ENCODE measurements around the gene KIAA0513. TPM values are rescaled to one million over a fixed set of nuclear protein-coding genes. Genes with fewer than 3 reads are reported as not detected.

The KIAA0513 gene
- total RNA-seq, 2 experiments from 2014 or later: 15.7 to 15.9 TPM

GRCh38 chr16:84993926-84994325 is 33.7 kb upstream of the KIAA0513 start:
- Mint-ChIP-seq H3K4me1 (ENCODE audit: low read depth) (peaks cover 28% of the 10 kb centered on the region), H3K9me3 (no peaks in the 10 kb centered on the region), H3K36me3 (peaks cover 32% of the 10 kb centered on the region), H3K27me3 (no peaks in the 10 kb centered on the region), H3K27ac (no peak overlapping the region), H3K4me3 (no peak overlapping the region)
- POLR2A ChIA-PET: no interaction called here
- CTCF ChIA-PET: interaction anchor here (1.2 to 1.4 kb wide), 2 partner anchors 8 to 24 kb away, joined by 3 to 5 read pairs; no protein-coding TSS in a partner anchor
- DNase-seq: no peak
- intact Hi-C loops (cut with micrococcal nuclease): no loop called here

DNA sequence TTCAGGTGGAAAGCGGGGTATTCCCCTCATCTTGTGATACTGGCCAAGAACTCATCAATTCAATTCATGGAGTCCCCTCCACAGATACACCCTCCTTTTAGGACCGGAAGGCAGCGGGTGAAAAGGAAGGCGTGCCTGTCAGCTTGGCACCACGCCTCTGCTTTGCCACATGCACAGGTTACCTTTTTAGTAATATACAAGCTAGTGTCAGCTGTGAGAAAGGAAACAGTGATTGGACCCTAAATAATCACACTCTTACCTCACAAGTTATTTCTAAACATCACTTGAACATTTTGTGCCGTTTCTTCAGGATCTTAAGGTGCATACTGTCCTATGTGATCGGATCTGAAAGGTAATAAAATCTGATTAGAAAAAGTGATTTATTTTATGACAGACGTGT is 31.9 kb upstream of the KIAA0513 start:
- intact Hi-C loops (cut with micrococcal nuclease): loop anchor here (1.0 kb wide), 1 partner anchor 34 kb away; no protein-coding TSS in a partner anchor
- Mint-ChIP-seq H3K27ac (peak overlapping the region; percentile 75), H3K36me3 (peaks cover 24% of the 10 kb centered on the region)

DNA sequence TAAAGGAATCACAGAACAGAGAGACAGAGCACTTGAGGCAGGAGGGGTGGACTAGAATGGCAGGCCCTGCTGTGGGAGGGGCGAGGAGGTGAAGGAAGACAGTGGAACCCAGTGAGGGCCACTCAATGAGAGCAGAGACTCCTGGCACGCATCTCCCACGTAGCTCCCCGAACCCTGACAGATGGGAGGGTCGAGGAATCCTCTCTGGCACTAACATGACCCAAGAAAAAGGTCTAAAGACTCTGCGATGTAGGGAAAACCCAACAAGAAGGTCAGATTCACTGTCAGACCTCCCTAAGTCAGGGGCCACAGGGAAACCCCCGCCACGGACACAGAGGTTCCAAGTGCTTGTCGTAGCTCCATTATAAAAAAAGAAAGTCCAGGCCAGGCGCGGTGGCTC is 31.2 kb upstream of the KIAA0513 start:
- no peak for DNase-seq
- peak overlapping the region; percentile 80 for H3K27ac Mint-ChIP-seq
- peaks cover 24% of the 10 kb centered on the region for H3K36me3 Mint-ChIP-seq
- H3K4me3 Mint-ChIP-seq: no peak overlapping the region
- ChIA-PET CTCF (interaction anchor here (1.0 to 1.7 kb wide), 4 partner anchors 14 to 90 kb away, joined by 3 to 7 read pairs (median 4); partner anchors contain the start of genes KIAA0513 and ZDHHC7), POLR2A (interaction anchor here (1.5 kb wide), 1 partner anchor 59 kb away, joined by 6 read pairs; no protein-coding TSS in a partner anchor)
- intact Hi-C loops (cut with micrococcal nuclease): no loop called here
- peaks cover 35% of the 10 kb centered on the region for H3K4me1 Mint-ChIP-seq (ENCODE audit: low read depth)
- no peaks in the 10 kb centered on the region for H3K27me3 Mint-ChIP-seq
- H3K9me3 Mint-ChIP-seq: no peaks in the 10 kb centered on the region

More for the DNA sequence above, 31.9 kb upstream of the KIAA0513 start:
- CTCF ChIA-PET: interaction anchor here (1.0 to 1.7 kb wide), 3 partner anchors 15 to 45 kb away, joined by 4 to 7 read pairs (median 5); partner anchors contain the start of genes KIAA0513 and ZDHHC7
- no peak overlapping the region for H3K4me3 Mint-ChIP-seq
- peaks cover 33% of the 10 kb centered on the region for H3K4me1 Mint-ChIP-seq (ENCODE audit: low read depth)
- H3K27me3 Mint-ChIP-seq: no peaks in the 10 kb centered on the region
- POLR2A ChIA-PET: interaction anchor here (1.5 kb wide), 1 partner anchor 60 kb away, joined by 6 read pairs; no protein-coding TSS in a partner anchor
- DNase-seq: peak; percentile 76
- H3K9me3 Mint-ChIP-seq: no peaks in the 10 kb centered on the region

- H3K4me3 Mint-ChIP-seq: no peak overlapping the region
- H3K4me1 Mint-ChIP-seq (ENCODE audit: low read depth): peaks cover 54% of the 10 kb centered on the region
- intact Hi-C loops (cut with micrococcal nuclease): no loop called here
- H3K27ac Mint-ChIP-seq: no peak overlapping the region
- ChIA-PET CTCF (interaction anchor here (1.0 kb wide), 1 partner anchor 11 kb away, joined by 3 read pairs; no protein-coding TSS in a partner anchor), POLR2A (no interaction called here)
- no peaks in the 10 kb centered on the region for H3K27me3 Mint-ChIP-seq
- H3K9me3 Mint-ChIP-seq: no peaks in the 10 kb centered on the region
- peaks cover 14% of the 10 kb centered on the region for H3K36me3 Mint-ChIP-seq
- DNase-seq: no peak
Measured at GRCh38 chr16:84999200-84999599, 28.4 kb upstream of the KIAA0513 start.

DNA sequence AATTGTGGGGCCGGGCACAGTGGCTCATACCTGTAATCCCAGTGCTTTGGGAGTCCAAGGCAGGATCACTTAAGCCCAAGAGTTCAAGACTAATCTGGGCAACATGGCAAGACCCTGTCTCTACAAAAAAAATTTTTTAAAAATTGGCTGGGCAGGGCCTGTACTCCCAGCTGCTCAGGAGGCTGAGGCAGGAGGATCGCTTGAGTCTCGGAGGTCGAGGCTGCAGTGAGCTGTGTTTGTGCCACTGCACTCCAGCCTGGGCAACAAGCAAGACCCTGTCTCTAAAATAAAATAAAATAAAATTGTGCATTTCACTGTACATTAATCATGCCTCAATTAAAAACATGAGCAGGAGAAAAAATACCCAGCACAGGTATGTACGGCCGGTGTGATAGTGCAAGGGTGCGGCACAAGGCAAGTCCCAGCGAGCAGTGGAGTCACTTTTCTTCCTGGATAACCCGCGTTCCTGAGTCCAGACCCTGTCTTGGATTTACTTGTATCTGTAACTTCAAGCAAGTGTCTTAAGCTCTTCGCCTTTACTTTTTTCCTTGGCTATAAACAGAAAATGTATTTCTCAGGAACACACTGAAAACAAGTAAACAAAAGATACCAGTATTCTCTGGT is 27.6 kb upstream of the KIAA0513 start:
- no peaks in the 10 kb centered on the region for H3K27me3 Mint-ChIP-seq
- DNase-seq: no peak
- intact Hi-C loops (cut with micrococcal nuclease): no loop called here

DNA sequence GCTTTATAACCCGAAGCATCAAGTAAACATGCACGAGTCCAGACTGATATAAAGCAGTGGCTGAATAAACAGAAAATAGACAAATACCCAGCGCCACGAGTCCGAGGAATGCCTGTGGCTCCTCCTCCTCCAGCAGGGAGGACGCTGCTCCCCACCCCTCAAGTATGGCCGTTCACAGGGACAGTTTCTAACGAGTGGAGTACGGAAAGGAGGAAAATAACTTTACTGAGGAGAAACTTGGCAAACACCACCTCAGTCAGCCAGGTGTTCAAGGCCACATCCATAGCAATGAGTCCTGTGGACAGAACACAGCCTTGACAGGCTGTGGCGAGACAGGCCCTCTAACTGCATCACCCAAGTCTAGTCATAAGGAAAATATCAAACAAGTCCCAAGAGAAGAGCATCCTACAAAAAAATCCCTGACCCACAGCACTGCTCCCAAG is 25.5 kb upstream of the KIAA0513 start:
- Mint-ChIP-seq H3K9me3 (no peaks in the 10 kb centered on the region), H3K36me3 (peaks cover 8% of the 10 kb centered on the region), H3K4me3 (no peak overlapping the region), H3K27ac (no peak overlapping the region), H3K27me3 (no peaks in the 10 kb centered on the region), H3K4me1 (ENCODE audit: low read depth) (peaks cover 45% of the 10 kb centered on the region)
- intact Hi-C loops (cut with micrococcal nuclease): no loop called here
- POLR2A ChIA-PET: no interaction called here
- no peak for DNase-seq
- CTCF ChIA-PET: no interaction called here

More for the DNA sequence above, 27.6 kb upstream of the KIAA0513 start:
- POLR2A ChIA-PET: no interaction called here
- CTCF ChIA-PET: no interaction called here
- H3K27ac Mint-ChIP-seq: no peak overlapping the region
- H3K36me3 Mint-ChIP-seq: peaks cover 8% of the 10 kb centered on the region
- H3K4me3 Mint-ChIP-seq: no peak overlapping the region
- H3K4me1 Mint-ChIP-seq (ENCODE audit: low read depth): peaks cover 53% of the 10 kb centered on the region
- H3K9me3 Mint-ChIP-seq: no peaks in the 10 kb centered on the region

DNA sequence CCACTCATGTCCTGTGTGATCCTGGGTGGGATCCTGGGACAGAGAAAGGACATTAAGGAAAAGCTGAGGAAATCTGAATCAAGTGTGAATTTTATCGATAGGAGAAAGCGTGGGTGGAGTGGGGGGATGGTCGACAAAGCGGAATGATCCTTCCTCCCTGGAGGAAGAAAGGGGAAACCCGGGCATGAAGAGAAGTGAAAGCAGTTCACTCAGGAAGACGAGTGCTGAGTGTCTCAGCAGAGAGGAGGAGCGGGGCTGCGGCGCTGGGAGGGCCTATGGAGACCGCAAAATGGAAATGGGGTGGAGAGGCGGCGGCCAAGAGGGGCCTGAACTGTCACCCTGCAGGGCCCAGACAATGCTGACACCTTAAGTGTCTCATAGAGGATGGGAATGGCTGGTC is 25.0 kb upstream of the KIAA0513 start:
- no peaks in the 10 kb centered on the region for H3K27me3 Mint-ChIP-seq
- no peaks in the 10 kb centered on the region for H3K9me3 Mint-ChIP-seq
- CTCF ChIA-PET: no interaction called here
- H3K4me1 Mint-ChIP-seq (ENCODE audit: low read depth): peaks cover 49% of the 10 kb centered on the region
- POLR2A ChIA-PET: no interaction called here
- no peak for DNase-seq
- intact Hi-C loops (cut with micrococcal nuclease): no loop called here
- peaks cover 8% of the 10 kb centered on the region for H3K36me3 Mint-ChIP-seq
- peak overlapping the region; percentile 2 for H3K4me3 Mint-ChIP-seq
- no peak overlapping the region for H3K27ac Mint-ChIP-seq

- H3K27me3 Mint-ChIP-seq: no peaks in the 10 kb centered on the region
- ChIA-PET POLR2A (no interaction called here), CTCF (no interaction called here)
- peaks cover 8% of the 10 kb centered on the region for H3K36me3 Mint-ChIP-seq
- intact Hi-C loops (cut with micrococcal nuclease): no loop called here
- H3K4me1 Mint-ChIP-seq (ENCODE audit: low read depth): peaks cover 52% of the 10 kb centered on the region
- no peak overlapping the region for H3K27ac Mint-ChIP-seq
- H3K9me3 Mint-ChIP-seq: no peaks in the 10 kb centered on the region
- H3K4me3 Mint-ChIP-seq: no peak overlapping the region
- DNase-seq: no peak
Measured at GRCh38 chr16:85003076-85003475, 24.5 kb upstream of the KIAA0513 start.

DNA sequence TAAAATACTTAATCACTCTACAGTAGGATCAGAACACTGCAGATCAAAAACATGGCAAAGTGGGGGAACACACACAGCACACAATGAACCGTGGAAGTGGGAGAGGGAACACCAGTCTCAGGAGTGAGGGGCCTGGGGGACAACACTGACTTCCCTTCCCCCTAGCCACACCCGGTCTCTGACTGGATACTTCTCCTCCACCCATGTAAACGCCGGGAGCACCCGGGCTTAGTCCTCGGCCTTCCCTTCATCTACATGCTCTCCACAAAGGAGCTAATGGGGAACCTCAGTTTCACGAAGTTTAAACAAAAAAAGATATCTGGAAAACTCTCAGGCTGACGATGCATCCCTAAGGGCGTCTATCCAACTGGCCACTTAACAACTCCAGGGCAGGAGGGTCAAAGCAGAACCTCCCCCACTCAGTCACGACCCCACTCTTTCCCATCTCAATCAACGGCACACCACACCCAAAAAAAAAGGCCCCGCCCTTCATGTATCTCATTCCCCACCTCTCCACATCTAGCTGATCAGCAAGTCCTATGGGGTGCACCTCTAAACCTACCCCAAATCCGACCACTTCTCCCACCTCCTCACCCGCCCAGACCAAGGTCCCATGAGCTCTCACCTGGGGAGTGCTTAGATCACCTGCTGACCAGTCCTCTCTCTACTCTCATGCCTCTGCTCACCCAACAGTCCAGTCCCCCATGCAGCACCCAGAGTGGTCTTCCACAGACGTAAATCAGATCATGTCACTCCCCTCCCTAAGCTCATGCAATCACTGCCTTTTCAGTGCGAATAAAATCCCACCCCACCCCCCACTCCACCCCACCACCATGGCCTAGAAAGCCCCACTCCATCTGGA is 23.6 kb upstream of the KIAA0513 start:
- H3K4me1 Mint-ChIP-seq (ENCODE audit: low read depth): peaks cover 56% of the 10 kb centered on the region
- ChIA-PET POLR2A (interaction anchor here (0.5 to 2.1 kb wide), 2 partner anchors 52 to 273 kb away, joined by 3 to 7 read pairs; no protein-coding TSS in a partner anchor), CTCF (no interaction called here)
- H3K27me3 Mint-ChIP-seq: no peaks in the 10 kb centered on the region
- no peak overlapping the region for H3K4me3 Mint-ChIP-seq
- DNase-seq: no peak
- H3K27ac Mint-ChIP-seq: no peak overlapping the region
- no peaks in the 10 kb centered on the region for H3K9me3 Mint-ChIP-seq
- peaks cover 8% of the 10 kb centered on the region for H3K36me3 Mint-ChIP-seq
- intact Hi-C loops (cut with micrococcal nuclease): no loop called here

DNA sequence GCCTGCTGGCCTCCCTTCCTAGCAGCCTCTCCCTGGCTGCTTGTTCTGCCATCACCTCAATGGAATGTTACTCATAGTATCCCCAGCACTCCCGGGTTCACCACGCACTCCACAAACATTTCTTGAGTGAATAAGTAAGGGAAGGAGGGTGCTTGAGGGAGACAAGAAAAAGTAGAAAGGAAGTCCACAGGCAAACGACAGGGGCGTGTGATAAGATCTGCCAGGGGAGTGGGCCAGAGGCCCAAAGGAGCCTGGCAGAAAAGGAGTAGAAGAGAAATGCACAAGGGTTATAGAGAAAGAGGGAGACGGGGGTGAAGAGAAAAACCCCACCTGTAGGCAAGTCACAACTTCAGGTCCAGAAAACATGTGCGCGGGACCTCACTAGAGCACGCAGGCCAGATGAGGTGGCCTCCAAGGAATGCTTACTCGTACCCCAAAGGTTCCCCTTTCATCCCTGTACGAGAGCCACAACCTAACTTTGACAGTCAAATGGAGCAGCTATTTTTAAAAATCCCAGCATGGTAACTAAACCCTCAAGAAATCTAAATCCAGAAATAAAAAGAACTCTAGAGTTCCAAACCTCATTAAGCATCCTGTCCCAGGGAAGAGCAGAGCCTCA is 22.9 kb upstream of the KIAA0513 start:
- peaks cover 5% of the 10 kb centered on the region for H3K36me3 Mint-ChIP-seq
- peaks cover 57% of the 10 kb centered on the region for H3K4me1 Mint-ChIP-seq (ENCODE audit: low read depth)
- POLR2A ChIA-PET: interaction anchor here (2.1 kb wide), 1 partner anchor 51 kb away, joined by 7 read pairs; no protein-coding TSS in a partner anchor
- H3K9me3 Mint-ChIP-seq: no peaks in the 10 kb centered on the region
- CTCF ChIA-PET: interaction anchor here (0.8 kb wide), 1 partner anchor 82 kb away, joined by 3 read pairs; no protein-coding TSS in a partner anchor
- no peak overlapping the region for H3K4me3 Mint-ChIP-seq
- no peak overlapping the region for H3K27ac Mint-ChIP-seq
- no peaks in the 10 kb centered on the region for H3K27me3 Mint-ChIP-seq
- intact Hi-C loops (cut with micrococcal nuclease): no loop called here
- no peak for DNase-seq

DNA sequence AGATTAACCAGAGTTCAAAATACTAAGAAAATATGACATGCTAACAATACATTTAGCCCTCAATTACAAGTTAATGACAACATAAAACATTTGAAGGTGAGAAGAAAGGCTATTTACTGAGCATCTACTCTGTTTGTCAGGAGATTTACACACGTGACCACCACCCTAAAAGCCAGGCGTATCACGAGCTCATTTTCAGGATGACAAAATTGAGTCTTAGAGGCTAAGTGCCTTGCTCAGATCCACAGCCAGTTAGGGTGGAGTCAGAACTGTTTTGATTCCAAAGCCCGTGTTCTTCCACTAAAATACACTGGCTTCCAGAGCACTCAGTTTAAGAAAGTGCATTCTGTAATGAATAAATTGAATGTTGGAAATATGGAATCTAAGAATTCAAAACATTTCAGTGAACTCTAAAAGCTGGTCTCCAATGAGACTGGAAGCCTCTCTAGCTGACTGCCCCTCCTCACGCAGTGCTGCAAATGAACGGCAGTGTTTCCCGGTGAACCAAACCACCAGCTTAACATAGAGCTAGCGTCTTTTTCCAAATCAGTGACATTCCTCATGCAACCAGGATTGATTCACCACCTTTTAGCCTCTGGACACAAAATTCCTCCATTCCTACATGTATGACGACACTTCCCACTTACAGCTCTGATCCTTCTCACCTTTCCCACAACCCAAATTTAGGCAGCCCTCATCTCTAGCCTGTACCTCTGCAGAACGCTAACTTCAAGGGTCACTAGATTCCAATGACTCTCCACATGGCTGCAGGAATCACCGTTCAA is 22.1 kb upstream of the KIAA0513 start:
- DNase-seq: no peak
- Mint-ChIP-seq H3K27ac (no peak overlapping the region), H3K36me3 (peaks cover 5% of the 10 kb centered on the region), H3K27me3 (no peaks in the 10 kb centered on the region), H3K4me1 (ENCODE audit: low read depth) (peaks cover 64% of the 10 kb centered on the region), H3K9me3 (no peaks in the 10 kb centered on the region), H3K4me3 (no peak overlapping the region)
- ChIA-PET CTCF (interaction anchor here (0.8 kb wide), 1 partner anchor 81 kb away, joined by 3 read pairs; no protein-coding TSS in a partner anchor), POLR2A (interaction anchor here (2.1 kb wide), 1 partner anchor 50 kb away, joined by 7 read pairs; no protein-coding TSS in a partner anchor)
- intact Hi-C loops (cut with micrococcal nuclease): no loop called here
